MG63 (cell line): ENCODE results near the gene DTD1. TPM values are rescaled to one million over a fixed set of nuclear protein-coding genes. Genes with fewer than 3 reads are reported as not detected.

Experiments
- DNase-seq: peaks from one replicate; pipeline ENCODE4 v3.0.0-alpha.2; 2020
- H3K27me3 ChIP-seq: fragments of 250-450 bp; sonication (Bioruptor Pico); 2 replicates; pipeline ENCODE4 v1.5.1; 2020; ENCODE audit warnings: mild to moderate bottlenecking, moderate library complexity
- H3K36me3 ChIP-seq: fragments of 250-450 bp; sonication (Bioruptor Pico); 2 replicates; pipeline ENCODE4 v1.5.1; 2020; ENCODE audit warnings: mild to moderate bottlenecking, moderate library complexity
- H3K4me3 ChIP-seq: fragments of 250-450 bp; sonication (Bioruptor Pico); 2 replicates; pipeline ENCODE4 v1.5.1; 2020; ENCODE audit warnings: mild to moderate bottlenecking, moderate library complexity
- H3K9me3 ChIP-seq: fragments of 250-450 bp; sonication (Bioruptor Pico); 2 replicates; pipeline ENCODE4 v1.5.1; 2020; ENCODE audit warnings: mild to moderate bottlenecking, moderate library complexity
- total RNA-seq: library from RNA; depleted of rRNA; stranded (reverse); fragments of >200 nt; shearing (Covaris generic); gene quantifications from 2 replicates; pipeline ENCODE4 v1.2.3, GENCODE V29; 2014; ENCODE audit warnings: low replicate concordance

DTD1 gene
- total RNA-seq, 1 experiment from 2014 or later, result 48.2 TPM

- H3K9me3 ChIP-seq, result no peaks in the 10 kb centered on the region
- no peaks in the 10 kb centered on the region for H3K36me3 ChIP-seq
- H3K4me3 ChIP-seq, result no peak overlapping the region
- H3K27me3 ChIP-seq, result no peaks in the 10 kb centered on the region
- DNase-seq, result no peak
Observed at GRCh38 chr20:18715564-18715963, 127.7 kb downstream of the DTD1 start.

GRCh38 chr20:18717062-18717461 lies 129.2 kb downstream of the DTD1 start:
- Histone ChIP-seq H3K9me3 (no peaks in the 10 kb centered on the region), H3K4me3 (no peak overlapping the region), H3K27me3 (no peaks in the 10 kb centered on the region), H3K36me3 (no peaks in the 10 kb centered on the region)
- no peak for DNase-seq

- no peak for DNase-seq
- Histone ChIP-seq H3K9me3 (no peaks in the 10 kb centered on the region), H3K27me3 (no peaks in the 10 kb centered on the region)
Observed at GRCh38 chr20:18718129-18718528, 130.3 kb downstream of the DTD1 start.

GRCh38 chr20:18719426-18719825 lies 131.6 kb downstream of the DTD1 start:
- no peaks in the 10 kb centered on the region for H3K27me3 ChIP-seq
- H3K36me3 ChIP-seq, result no peaks in the 10 kb centered on the region
- no peak overlapping the region for H3K4me3 ChIP-seq
- DNase-seq, result no peak
- no peaks in the 10 kb centered on the region for H3K9me3 ChIP-seq

More at GRCh38 chr20:18718129-18718528, 130.3 kb downstream of the DTD1 start:
- Histone ChIP-seq H3K4me3 (no peak overlapping the region), H3K36me3 (no peaks in the 10 kb centered on the region)

GRCh38 chr20:18721551-18722115 lies 133.8 kb downstream of the DTD1 start:
- DNase-seq, result no peak
- Histone ChIP-seq H3K9me3 (no peaks in the 10 kb centered on the region), H3K4me3 (no peak overlapping the region), H3K36me3 (no peaks in the 10 kb centered on the region), H3K27me3 (no peaks in the 10 kb centered on the region)

- H3K9me3 ChIP-seq, result no peaks in the 10 kb centered on the region
- no peaks in the 10 kb centered on the region for H3K27me3 ChIP-seq
- DNase-seq, result no peak
- no peak overlapping the region for H3K4me3 ChIP-seq
- H3K36me3 ChIP-seq, result no peaks in the 10 kb centered on the region
Observed at GRCh38 chr20:18722371-18722770, 134.5 kb downstream of the DTD1 start.

GRCh38 chr20:18724077-18724476 lies 136.2 kb downstream of the DTD1 start:
- DNase-seq, result no peak
- no peaks in the 10 kb centered on the region for H3K9me3 ChIP-seq
- H3K36me3 ChIP-seq, result no peaks in the 10 kb centered on the region
- H3K4me3 ChIP-seq, result no peak overlapping the region
- H3K27me3 ChIP-seq, result no peaks in the 10 kb centered on the region

GRCh38 chr20:18724788-18725464 lies 137.1 kb downstream of the DTD1 start:
- no peaks in the 10 kb centered on the region for H3K36me3 ChIP-seq

GRCh38 chr20:18727032-18727508 lies 139.2 kb downstream of the DTD1 start:
- H3K27me3 ChIP-seq, result no peaks in the 10 kb centered on the region
- H3K9me3 ChIP-seq, result no peaks in the 10 kb centered on the region
- H3K4me3 ChIP-seq, result no peak overlapping the region
- no peak for DNase-seq
- no peaks in the 10 kb centered on the region for H3K36me3 ChIP-seq

More at GRCh38 chr20:18724788-18725464, 137.1 kb downstream of the DTD1 start:
- no peaks in the 10 kb centered on the region for H3K9me3 ChIP-seq
- no peak overlapping the region for H3K4me3 ChIP-seq
- no peaks in the 10 kb centered on the region for H3K27me3 ChIP-seq
- DNase-seq, result no peak

- Histone ChIP-seq H3K9me3 (no peaks in the 10 kb centered on the region), H3K4me3 (no peak overlapping the region), H3K36me3 (no peaks in the 10 kb centered on the region), H3K27me3 (no peaks in the 10 kb centered on the region)
- DNase-seq, result no peak
Observed at GRCh38 chr20:18728165-18728869, 140.5 kb downstream of the DTD1 start.

- DNase-seq, result no peak
- H3K27me3 ChIP-seq, result no peaks in the 10 kb centered on the region
- H3K4me3 ChIP-seq, result no peak overlapping the region
- H3K36me3 ChIP-seq, result no peaks in the 10 kb centered on the region
- H3K9me3 ChIP-seq, result no peaks in the 10 kb centered on the region
Observed at GRCh38 chr20:18728870-18729224, 141.0 kb downstream of the DTD1 start.

- Histone ChIP-seq H3K27me3 (no peaks in the 10 kb centered on the region), H3K9me3 (no peaks in the 10 kb centered on the region), H3K4me3 (no peak overlapping the region), H3K36me3 (no peaks in the 10 kb centered on the region)
- DNase-seq, result no peak
Observed at GRCh38 chr20:18729231-18729825, 141.5 kb downstream of the DTD1 start.

- H3K36me3 ChIP-seq, result no peaks in the 10 kb centered on the region
- DNase-seq, result no peak
- H3K27me3 ChIP-seq, result no peaks in the 10 kb centered on the region
- H3K9me3 ChIP-seq, result no peaks in the 10 kb centered on the region
- H3K4me3 ChIP-seq, result no peak overlapping the region
Observed at GRCh38 chr20:18731940-18732339, 144.1 kb downstream of the DTD1 start.

- no peak for DNase-seq
- Histone ChIP-seq H3K9me3 (no peaks in the 10 kb centered on the region), H3K27me3 (no peaks in the 10 kb centered on the region), H3K4me3 (no peak overlapping the region), H3K36me3 (no peaks in the 10 kb centered on the region)
Observed at GRCh38 chr20:18734525-18735189, 146.8 kb downstream of the DTD1 start.

GRCh38 chr20:18737140-18737539 lies 149.3 kb downstream of the DTD1 start:
- no peaks in the 10 kb centered on the region for H3K9me3 ChIP-seq
- no peak for DNase-seq

GRCh38 chr20:18738055-18738454 lies 150.2 kb downstream of the DTD1 start:
- Histone ChIP-seq H3K27me3 (no peaks in the 10 kb centered on the region), H3K36me3 (no peaks in the 10 kb centered on the region), H3K4me3 (no peak overlapping the region), H3K9me3 (no peaks in the 10 kb centered on the region)
- DNase-seq, result no peak

More at GRCh38 chr20:18737140-18737539, 149.3 kb downstream of the DTD1 start:
- Histone ChIP-seq H3K27me3 (no peaks in the 10 kb centered on the region), H3K36me3 (no peaks in the 10 kb centered on the region), H3K4me3 (no peak overlapping the region)

- DNase-seq, result no peak
- Histone ChIP-seq H3K27me3 (no peaks in the 10 kb centered on the region), H3K4me3 (no peak overlapping the region), H3K9me3 (no peaks in the 10 kb centered on the region), H3K36me3 (no peaks in the 10 kb centered on the region)
Observed at GRCh38 chr20:18738888-18739287, 151.0 kb downstream of the DTD1 start.
